ENCODE results near the gene AGTRAP.

AGTRAP gene

DNA sequence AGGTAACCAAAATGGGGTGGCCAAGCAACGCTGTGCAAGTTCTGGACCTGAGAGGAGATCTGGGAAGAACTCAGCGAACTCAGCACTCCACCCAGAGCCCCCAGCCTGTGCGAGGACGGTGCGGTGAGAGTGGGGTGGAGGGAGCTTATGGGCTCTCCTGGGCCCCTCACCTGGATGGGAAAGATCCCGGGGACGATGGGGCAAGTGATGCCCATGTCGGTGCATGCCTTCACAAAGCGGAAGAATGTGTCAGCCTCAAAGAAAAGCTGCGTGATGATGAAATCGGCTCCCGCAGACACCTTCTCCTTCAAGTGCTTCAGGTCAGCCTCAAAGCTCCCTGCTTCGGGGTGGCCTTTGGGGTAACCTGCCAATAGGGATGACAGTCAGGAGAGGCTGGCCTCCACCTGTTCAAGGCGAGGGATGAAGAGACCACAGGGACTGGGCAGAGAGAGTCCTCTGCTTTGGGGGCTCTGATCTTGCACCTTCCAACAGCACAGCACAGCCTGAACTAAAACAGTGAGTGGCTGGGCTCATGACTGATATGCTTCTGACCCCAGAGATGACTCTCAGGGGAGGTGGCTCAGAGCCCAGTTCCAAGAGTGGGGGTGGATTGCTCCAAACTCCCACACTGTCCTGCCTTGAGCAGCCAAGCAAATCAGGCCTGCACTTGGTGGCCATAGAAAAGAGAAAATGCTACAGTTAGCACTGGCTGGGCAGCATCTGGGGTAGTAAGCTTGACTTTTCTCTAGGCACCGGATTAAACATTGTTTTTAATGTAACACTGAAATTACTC, 60.3 kb downstream of the AGTRAP start:
- in situ Hi-C loops (cut with HindIII; ENCODE audit: low sequenced_read_pairs) = no loop called here
- no peak for DNase-seq (ENCODE audit: low read depth, low spot score)
- H3K4me3 ChIP-seq (ENCODE audit: low read depth, low read length) = no peak overlapping the region
- TF ChIP-seq, protein P1, sequence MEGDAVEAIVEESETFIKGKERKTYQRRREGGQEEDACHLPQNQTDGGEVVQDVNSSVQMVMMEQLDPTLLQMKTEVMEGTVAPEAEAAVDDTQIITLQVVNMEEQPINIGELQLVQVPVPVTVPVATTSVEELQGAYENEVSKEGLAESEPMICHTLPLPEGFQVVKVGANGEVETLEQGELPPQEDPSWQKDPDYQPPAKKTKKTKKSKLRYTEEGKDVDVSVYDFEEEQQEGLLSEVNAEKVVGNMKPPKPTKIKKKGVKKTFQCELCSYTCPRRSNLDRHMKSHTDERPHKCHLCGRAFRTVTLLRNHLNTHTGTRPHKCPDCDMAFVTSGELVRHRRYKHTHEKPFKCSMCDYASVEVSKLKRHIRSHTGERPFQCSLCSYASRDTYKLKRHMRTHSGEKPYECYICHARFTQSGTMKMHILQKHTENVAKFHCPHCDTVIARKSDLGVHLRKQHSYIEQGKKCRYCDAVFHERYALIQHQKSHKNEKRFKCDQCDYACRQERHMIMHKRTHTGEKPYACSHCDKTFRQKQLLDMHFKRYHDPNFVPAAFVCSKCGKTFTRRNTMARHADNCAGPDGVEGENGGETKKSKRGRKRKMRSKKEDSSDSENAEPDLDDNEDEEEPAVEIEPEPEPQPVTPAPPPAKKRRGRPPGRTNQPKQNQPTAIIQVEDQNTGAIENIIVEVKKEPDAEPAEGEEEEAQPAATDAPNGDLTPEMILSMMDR (IDR thresholded peaks at IDR 0.05; ENCODE audit: low read depth, low read length) = no peak

DNA sequence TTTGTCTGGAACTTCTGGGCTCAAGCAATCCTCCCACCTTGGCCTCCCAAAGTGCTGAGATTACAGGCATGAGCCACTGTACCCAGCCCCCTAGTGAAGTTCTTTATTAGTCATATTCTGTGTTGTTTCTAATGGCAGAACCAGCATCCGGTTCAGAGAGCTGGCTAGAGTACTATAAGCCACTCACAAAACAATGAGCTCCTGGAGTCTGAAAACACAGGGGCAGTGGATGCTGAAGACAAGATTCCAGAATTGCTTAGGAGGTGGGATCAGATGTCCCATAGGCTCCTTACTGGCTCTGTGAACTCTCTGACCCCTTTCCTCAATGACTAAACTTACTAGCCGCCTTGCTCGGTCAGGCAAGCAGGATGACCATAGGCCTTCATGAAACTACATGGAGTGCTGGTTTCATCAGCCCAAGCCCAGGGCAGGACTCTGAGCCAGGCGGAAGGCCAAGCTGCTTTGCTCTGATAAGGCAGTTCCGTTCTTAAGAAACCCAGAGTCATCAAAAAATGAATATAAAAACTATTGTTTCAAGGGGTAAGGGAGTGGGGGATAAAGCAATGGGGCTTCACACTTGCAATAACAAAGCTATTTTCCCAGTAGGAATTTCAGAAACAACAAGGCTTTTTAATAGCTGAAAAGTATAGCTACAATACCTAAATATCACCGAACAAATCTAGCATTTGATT, 61.7 kb downstream of the AGTRAP start:
- in situ Hi-C loops (cut with HindIII; ENCODE audit: low sequenced_read_pairs) = no loop called here
- peak; percentile 31 for DNase-seq (ENCODE audit: low read depth, low spot score)
- TF ChIP-seq, protein P1 (IDR thresholded peaks at IDR 0.05; ENCODE audit: low read depth, low read length) = no peak
- no peak overlapping the region for H3K4me3 ChIP-seq (ENCODE audit: low read depth, low read length)

DNA sequence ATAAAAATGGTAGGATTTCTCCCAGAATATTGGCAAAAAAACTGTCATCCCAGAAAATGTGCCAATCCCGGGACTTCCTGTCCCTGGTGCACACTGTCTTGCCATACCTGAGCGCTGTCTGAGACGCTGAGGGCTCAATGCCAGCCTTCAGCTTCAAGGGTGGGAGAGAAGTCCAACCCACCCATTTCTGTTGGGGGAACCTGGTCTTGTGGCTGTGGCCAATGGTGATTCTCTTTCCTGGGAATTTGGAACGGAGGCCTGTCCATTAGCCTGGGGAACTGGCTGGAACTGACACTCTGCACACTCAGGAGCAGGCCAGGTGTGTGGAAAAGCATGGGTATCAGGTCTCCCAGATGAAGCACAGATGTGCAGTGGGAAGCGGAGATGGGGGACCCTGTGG, 63.2 kb downstream of the AGTRAP start:
- in situ Hi-C loops (cut with HindIII; ENCODE audit: low sequenced_read_pairs) = no loop called here
- TF ChIP-seq, protein P1 (IDR thresholded peaks at IDR 0.05; ENCODE audit: low read depth, low read length) = no peak

DNA sequence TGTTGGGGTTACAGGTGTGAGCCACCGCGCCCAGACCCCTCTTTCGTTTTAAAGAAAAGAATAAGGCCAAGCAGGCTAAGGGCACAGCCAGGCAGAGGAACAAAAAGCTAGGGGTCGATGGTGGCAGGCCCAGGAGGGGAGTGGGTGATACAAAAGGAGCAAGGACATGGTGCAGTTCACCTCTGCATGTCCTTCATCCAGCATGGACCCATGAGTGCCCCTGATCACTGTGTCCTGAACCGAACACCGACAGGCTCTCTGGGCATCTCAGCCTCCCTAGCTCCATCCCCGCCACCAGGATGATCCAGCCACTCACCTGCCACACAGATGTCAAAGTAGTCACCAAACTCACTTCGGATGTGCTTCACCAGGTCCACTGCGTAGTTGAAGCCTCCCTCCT, 64.0 kb downstream of the AGTRAP start:
- TF ChIP-seq, protein P1 (IDR thresholded peaks at IDR 0.05; ENCODE audit: low read depth, low read length) = no peak
- H3K4me3 ChIP-seq (ENCODE audit: low read depth, low read length) = no peak overlapping the region
- in situ Hi-C loops (cut with HindIII; ENCODE audit: low sequenced_read_pairs) = no loop called here
- no peak for DNase-seq (ENCODE audit: low read depth, low spot score)

More for the DNA sequence above, 63.2 kb downstream of the AGTRAP start:
- DNase-seq (ENCODE audit: low read depth, low spot score) = no peak
- H3K4me3 ChIP-seq (ENCODE audit: low read depth, low read length) = no peak overlapping the region

DNA sequence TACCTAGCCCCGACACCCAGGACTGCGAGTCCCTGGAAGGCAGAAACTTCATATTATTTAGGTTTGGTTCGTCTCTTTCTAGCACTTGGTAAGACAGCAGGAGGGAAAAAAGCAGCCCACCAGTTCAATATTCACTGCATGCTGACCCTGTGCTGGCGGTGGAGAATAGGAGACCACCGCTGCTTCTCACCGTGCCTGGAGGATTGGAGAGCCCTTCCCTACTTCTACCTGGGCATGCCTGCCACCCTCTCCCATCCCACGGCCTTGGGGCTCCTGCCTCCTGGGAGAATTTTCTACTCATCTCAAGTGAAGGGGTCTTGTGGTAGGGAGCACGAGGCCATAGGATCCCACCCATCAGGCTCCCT, 64.4 kb downstream of the AGTRAP start:
- no peak for DNase-seq (ENCODE audit: low read depth, low spot score)
- in situ Hi-C loops (cut with HindIII; ENCODE audit: low sequenced_read_pairs) = no loop called here
- TF ChIP-seq, protein P1 (IDR thresholded peaks at IDR 0.05; ENCODE audit: low read depth, low read length) = no peak
- no peak overlapping the region for H3K4me3 ChIP-seq (ENCODE audit: low read depth, low read length)

All from astrocyte of the spinal cord (primary cell).